Measurements from ENCODE around the gene DNAJC11.

DNAJC11 gene

DNA sequence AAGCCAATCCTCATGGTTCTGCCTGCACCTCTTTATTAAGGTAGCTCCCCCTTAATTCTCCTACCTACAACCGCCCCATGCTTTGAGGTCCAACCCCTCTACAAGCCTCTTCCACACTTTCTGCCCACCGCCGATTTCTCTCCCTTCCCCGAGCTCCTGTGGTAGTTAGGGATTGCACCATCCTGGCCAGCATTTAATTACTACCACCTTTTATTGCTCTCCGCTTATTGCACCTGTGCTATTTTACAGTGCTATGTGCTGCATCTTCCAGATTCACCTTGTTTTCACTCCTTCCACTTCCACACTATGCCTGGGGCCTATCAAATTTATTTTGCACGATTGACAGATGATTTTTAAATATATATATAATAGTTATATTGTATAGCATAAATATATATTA is 29.3 kb upstream of the DNAJC11 start:
- Histone ChIP-seq H3K79me2 (no peaks in the 10 kb centered on the region), H2AFZ (no peak overlapping the region), H3K9me3 (ENCODE audit: control insufficient read depth, low read length) (no peaks in the 10 kb centered on the region), H3K36me3 (ENCODE audit: control insufficient read depth, insufficient read depth, low read length) (no peaks in the 10 kb centered on the region), H3K27me3 (ENCODE audit: control insufficient read depth, insufficient read depth, low read length) (no peaks in the 10 kb centered on the region), H3K27ac (no peak overlapping the region), H3K4me3 (ENCODE audit: low read depth, low read length) (no peak overlapping the region), H3K4me2 (ENCODE audit: low read length) (no peak overlapping the region), H3K9ac (no peak overlapping the region), H3K4me1 (no peaks in the 10 kb centered on the region)
- TF ChIP-seq, protein P1, sequence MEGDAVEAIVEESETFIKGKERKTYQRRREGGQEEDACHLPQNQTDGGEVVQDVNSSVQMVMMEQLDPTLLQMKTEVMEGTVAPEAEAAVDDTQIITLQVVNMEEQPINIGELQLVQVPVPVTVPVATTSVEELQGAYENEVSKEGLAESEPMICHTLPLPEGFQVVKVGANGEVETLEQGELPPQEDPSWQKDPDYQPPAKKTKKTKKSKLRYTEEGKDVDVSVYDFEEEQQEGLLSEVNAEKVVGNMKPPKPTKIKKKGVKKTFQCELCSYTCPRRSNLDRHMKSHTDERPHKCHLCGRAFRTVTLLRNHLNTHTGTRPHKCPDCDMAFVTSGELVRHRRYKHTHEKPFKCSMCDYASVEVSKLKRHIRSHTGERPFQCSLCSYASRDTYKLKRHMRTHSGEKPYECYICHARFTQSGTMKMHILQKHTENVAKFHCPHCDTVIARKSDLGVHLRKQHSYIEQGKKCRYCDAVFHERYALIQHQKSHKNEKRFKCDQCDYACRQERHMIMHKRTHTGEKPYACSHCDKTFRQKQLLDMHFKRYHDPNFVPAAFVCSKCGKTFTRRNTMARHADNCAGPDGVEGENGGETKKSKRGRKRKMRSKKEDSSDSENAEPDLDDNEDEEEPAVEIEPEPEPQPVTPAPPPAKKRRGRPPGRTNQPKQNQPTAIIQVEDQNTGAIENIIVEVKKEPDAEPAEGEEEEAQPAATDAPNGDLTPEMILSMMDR (IDR thresholded peaks at IDR 0.05), result no peak

DNA sequence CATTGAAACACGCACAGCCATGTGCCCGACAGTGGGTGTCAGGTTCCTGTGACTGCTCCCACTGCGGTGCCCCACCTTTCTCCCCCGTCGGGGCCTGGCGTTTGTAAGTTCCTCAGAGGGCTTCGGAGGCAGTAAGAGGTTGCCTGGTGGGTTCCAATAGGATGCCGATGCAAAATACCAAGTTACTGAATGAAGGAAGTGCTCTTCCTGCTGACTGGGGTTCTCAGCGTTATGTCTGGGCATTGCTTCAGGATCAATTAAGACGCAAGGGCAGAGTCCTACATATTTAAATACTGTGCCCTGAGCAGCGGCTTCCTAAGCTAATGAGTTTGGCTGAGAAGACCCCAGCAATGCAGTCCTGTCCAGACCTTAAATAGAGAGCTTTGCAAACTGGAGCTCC is 28.9 kb upstream of the DNAJC11 start:
- Histone ChIP-seq H3K9ac (no peak overlapping the region), H3K36me3 (ENCODE audit: control insufficient read depth, insufficient read depth, low read length) (no peaks in the 10 kb centered on the region), H3K4me1 (no peaks in the 10 kb centered on the region), H3K79me2 (no peaks in the 10 kb centered on the region), H3K4me2 (ENCODE audit: low read length) (no peak overlapping the region), H2AFZ (no peak overlapping the region), H3K27me3 (ENCODE audit: control insufficient read depth, insufficient read depth, low read length) (no peaks in the 10 kb centered on the region), H3K9me3 (ENCODE audit: control insufficient read depth, low read length) (no peaks in the 10 kb centered on the region), H3K27ac (no peak overlapping the region), H3K4me3 (ENCODE audit: low read depth, low read length) (no peak overlapping the region)
- TF ChIP-seq, protein P1 (IDR thresholded peaks at IDR 0.05), result no peak

DNA sequence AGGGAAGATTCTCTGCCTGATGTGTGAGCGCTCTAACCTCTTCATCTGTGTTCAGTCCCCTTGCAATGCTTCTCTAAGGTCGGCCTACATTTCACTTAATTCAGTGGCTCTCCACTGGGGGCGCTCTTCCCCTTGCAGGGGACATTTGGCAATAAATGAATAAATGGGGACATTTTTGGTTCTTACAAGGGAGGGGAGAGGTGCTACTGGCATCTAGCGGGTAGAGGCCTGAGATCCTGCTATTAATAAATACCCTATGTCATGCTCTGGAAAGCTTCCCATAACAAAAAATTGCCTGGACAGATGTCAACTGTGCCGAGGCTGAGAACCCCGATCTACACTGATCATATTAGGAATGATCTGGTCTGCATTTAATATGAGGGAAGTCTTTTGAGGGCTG is 25.9 kb upstream of the DNAJC11 start:
- no peak overlapping the region for H2AFZ ChIP-seq
- H3K9ac ChIP-seq, result no peak overlapping the region
- H3K36me3 ChIP-seq (ENCODE audit: control insufficient read depth, insufficient read depth, low read length), result no peaks in the 10 kb centered on the region
- no peaks in the 10 kb centered on the region for H3K9me3 ChIP-seq (ENCODE audit: control insufficient read depth, low read length)
- TF ChIP-seq, protein P1 (IDR thresholded peaks at IDR 0.05), result peak; percentile 66
- no peak overlapping the region for H3K4me2 ChIP-seq (ENCODE audit: low read length)
- no peaks in the 10 kb centered on the region for H3K79me2 ChIP-seq
- H3K27ac ChIP-seq, result no peak overlapping the region
- H3K4me1 ChIP-seq, result no peaks in the 10 kb centered on the region
- no peaks in the 10 kb centered on the region for H3K27me3 ChIP-seq (ENCODE audit: control insufficient read depth, insufficient read depth, low read length)
- H3K4me3 ChIP-seq (ENCODE audit: low read depth, low read length), result no peak overlapping the region

DNA sequence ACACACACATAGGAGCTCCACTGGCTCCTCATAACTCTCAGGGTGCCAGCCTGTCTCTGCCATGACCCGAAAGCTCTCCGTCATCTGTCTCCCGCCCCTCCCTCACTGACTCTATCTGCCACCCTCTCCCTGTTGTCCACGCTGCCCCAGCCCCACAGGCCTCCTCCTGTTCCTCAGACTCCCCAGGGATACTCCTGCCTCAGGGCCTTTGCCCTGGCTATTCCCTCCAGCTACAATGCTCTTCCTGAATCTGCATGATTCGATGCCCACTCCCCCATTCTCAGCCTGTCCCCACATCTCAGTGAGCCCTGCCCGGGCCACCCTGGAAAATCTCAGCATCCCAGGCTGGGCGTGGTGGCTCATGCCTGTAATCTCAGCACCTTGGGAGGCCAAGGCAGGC is 24.6 kb upstream of the DNAJC11 start:
- no peaks in the 10 kb centered on the region for H3K79me2 ChIP-seq
- TF ChIP-seq, protein P1 (IDR thresholded peaks at IDR 0.05), result no peak
- H3K4me3 ChIP-seq (ENCODE audit: low read depth, low read length), result no peak overlapping the region
- no peak overlapping the region for H2AFZ ChIP-seq
- no peaks in the 10 kb centered on the region for H3K27me3 ChIP-seq (ENCODE audit: control insufficient read depth, insufficient read depth, low read length)
- no peak overlapping the region for H3K27ac ChIP-seq
- H3K9me3 ChIP-seq (ENCODE audit: control insufficient read depth, low read length), result no peaks in the 10 kb centered on the region
- no peak overlapping the region for H3K4me2 ChIP-seq (ENCODE audit: low read length)
- H3K36me3 ChIP-seq (ENCODE audit: control insufficient read depth, insufficient read depth, low read length), result no peaks in the 10 kb centered on the region
- no peak overlapping the region for H3K9ac ChIP-seq
- H3K4me1 ChIP-seq, result no peaks in the 10 kb centered on the region

DNA sequence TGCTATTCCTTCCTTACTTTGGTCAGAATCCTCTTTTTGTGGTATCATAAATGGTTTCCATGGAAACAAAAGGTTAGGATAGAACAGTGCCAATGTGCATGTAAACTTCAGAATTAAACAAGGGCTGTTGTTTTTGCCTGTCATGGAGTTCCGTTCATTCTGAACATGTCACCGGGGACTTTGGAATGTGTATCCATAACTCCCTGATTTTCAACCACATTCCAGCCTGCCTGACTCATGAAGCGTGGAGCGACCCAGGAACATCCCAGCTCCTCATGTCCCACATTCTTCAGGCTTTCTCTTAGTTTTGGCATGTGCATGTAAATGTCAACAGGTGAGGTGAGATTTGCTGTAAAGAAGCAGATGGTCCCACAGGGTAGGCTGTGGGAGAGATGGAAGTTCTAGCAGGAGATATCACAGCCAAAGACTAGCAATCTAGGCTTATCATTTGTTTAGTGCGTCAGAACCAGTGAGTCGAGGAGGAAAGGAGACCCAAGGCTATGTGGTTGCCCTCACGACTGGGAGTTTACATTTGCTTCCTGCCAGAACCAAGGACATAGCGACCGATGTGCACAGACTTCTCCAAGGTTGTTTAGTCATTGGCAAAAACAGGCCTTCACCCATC is 23.0 kb upstream of the DNAJC11 start:
- Histone ChIP-seq H3K79me2 (no peaks in the 10 kb centered on the region), H2AFZ (no peak overlapping the region), H3K27ac (no peak overlapping the region), H3K9me3 (ENCODE audit: control insufficient read depth, low read length) (no peaks in the 10 kb centered on the region), H3K4me1 (no peaks in the 10 kb centered on the region), H3K36me3 (ENCODE audit: control insufficient read depth, insufficient read depth, low read length) (no peaks in the 10 kb centered on the region), H3K4me3 (ENCODE audit: low read depth, low read length) (no peak overlapping the region), H3K27me3 (ENCODE audit: control insufficient read depth, insufficient read depth, low read length) (no peaks in the 10 kb centered on the region), H3K4me2 (ENCODE audit: low read length) (no peak overlapping the region), H3K9ac (no peak overlapping the region)
- TF ChIP-seq, protein P1 (IDR thresholded peaks at IDR 0.05), result no peak
